ENCODE results near the gene FAM20A. TPM values are rescaled to one million over a fixed set of nuclear protein-coding genes. Genes with fewer than 3 reads are reported as not detected.

Gene FAM20A
- total RNA-seq, 3 donors from 2014 or later (not counting 1 experiment from before 2014, with no cell fraction given) = 0.38 to 1.3 (median 0.66) TPM

DNA sequence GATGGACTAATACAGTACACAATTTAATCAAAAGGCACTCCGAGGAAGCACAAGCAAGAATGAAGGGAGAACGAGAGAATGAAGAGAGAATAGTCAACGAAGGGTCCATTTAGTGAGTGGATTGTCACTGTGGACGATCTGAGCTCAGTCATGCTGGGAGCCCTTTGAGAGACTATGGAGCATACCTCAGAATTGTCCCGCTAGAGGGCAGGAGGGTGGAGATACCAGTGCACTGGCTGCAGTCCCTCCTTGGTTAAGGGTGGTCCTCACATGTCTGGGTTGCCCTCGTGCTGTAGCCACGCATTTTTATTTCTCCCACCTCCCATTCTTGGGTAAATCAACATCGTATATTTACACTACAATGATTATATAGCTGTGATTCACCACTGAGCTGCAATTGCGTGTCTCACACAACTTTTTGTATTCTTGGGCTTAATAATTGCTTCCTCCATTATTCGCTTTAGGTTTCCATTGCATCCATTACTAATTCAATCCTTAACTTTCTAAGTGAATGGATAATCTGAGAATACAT is 33.2 kb upstream of the FAM20A start:
- DNase-seq (no peak), ATAC-seq (no peak)
- TF ChIP-seq, protein P1, sequence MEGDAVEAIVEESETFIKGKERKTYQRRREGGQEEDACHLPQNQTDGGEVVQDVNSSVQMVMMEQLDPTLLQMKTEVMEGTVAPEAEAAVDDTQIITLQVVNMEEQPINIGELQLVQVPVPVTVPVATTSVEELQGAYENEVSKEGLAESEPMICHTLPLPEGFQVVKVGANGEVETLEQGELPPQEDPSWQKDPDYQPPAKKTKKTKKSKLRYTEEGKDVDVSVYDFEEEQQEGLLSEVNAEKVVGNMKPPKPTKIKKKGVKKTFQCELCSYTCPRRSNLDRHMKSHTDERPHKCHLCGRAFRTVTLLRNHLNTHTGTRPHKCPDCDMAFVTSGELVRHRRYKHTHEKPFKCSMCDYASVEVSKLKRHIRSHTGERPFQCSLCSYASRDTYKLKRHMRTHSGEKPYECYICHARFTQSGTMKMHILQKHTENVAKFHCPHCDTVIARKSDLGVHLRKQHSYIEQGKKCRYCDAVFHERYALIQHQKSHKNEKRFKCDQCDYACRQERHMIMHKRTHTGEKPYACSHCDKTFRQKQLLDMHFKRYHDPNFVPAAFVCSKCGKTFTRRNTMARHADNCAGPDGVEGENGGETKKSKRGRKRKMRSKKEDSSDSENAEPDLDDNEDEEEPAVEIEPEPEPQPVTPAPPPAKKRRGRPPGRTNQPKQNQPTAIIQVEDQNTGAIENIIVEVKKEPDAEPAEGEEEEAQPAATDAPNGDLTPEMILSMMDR (IDR thresholded peaks at IDR 0.05) = no peak
- no peak overlapping the region for H3K27ac ChIP-seq (ENCODE audit: low read length)
- no peak overlapping the region for H3K4me3 ChIP-seq (ENCODE audit: low read length)
- H3K4me1 ChIP-seq (ENCODE audit: control insufficient read depth, insufficient read depth, low read length) = no peaks in the 10 kb centered on the region
- no peaks in the 10 kb centered on the region for H3K9me3 ChIP-seq (ENCODE audit: control insufficient read depth, insufficient read depth, low read length)
- no peaks in the 10 kb centered on the region for H3K36me3 ChIP-seq (ENCODE audit: control insufficient read depth, insufficient read depth, low read length)
- Mint-ChIP-seq H3K4me3 (no peak overlapping the region), H3K36me3 (no peaks in the 10 kb centered on the region), H3K4me1 (no peaks in the 10 kb centered on the region), H3K27ac (no peak overlapping the region), H3K9me3 (no peaks in the 10 kb centered on the region), H3K27me3 (ENCODE audit: low read depth in 2 of 2) (peaks cover 13 to 30% of the 10 kb centered on the region in 2 donors)
- intact Hi-C loops (cut with micrococcal nuclease) = no loop called here
- 84% methylated on average over 10 of the region's 10 CpGs for WGBS (ENCODE audit: insufficient coverage)
- H3K27me3 ChIP-seq (ENCODE audit: control insufficient read depth, insufficient read depth, low read length) = no peaks in the 10 kb centered on the region

DNA sequence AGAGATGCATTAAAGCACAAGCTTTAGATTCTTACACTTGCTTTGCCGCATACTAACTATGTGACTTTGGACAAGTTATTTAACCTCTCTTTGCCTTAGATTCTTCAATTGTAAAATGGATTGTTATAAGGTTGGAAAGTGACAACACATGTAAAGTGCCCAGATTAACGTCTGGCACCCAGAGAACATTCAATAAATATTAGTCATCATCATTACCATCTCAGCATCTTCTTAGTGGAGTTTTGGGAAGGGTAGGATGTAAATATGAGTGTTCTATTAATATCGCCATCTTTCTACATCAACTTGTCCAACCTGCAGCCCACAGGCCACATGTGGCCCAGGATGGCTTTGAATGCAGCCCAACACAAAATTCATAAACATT is 27.4 kb upstream of the FAM20A start:
- no peak overlapping the region for H3K4me3 ChIP-seq (ENCODE audit: low read length)
- H3K4me1 ChIP-seq (ENCODE audit: control insufficient read depth, insufficient read depth, low read length) = no peaks in the 10 kb centered on the region
- intact Hi-C loops (cut with micrococcal nuclease) = no loop called here
- H3K36me3 ChIP-seq (ENCODE audit: control insufficient read depth, insufficient read depth, low read length) = no peaks in the 10 kb centered on the region
- TF ChIP-seq, protein P1 (IDR thresholded peaks at IDR 0.05) = no peak
- DNase-seq (no peak), ATAC-seq (no peak)
- no CpG with 5 or more reads among the region's 3 CpGs for WGBS (ENCODE audit: insufficient coverage)
- H3K9me3 Mint-ChIP-seq = no peaks in the 10 kb centered on the region
- no peaks in the 10 kb centered on the region for H3K27me3 ChIP-seq (ENCODE audit: control insufficient read depth, insufficient read depth, low read length)
- H3K4me3 Mint-ChIP-seq = no peak overlapping the region
- H3K27me3 Mint-ChIP-seq (ENCODE audit: low read depth in 2 of 2) = peaks cover 11 to 34% of the 10 kb centered on the region in 2 donors
- H3K27ac ChIP-seq (ENCODE audit: low read length) = no peak overlapping the region
- no peaks in the 10 kb centered on the region for H3K36me3 Mint-ChIP-seq
- H3K27ac Mint-ChIP-seq = no peak overlapping the region
- no peaks in the 10 kb centered on the region for H3K4me1 Mint-ChIP-seq
- H3K9me3 ChIP-seq (ENCODE audit: control insufficient read depth, insufficient read depth, low read length) = no peaks in the 10 kb centered on the region

DNA sequence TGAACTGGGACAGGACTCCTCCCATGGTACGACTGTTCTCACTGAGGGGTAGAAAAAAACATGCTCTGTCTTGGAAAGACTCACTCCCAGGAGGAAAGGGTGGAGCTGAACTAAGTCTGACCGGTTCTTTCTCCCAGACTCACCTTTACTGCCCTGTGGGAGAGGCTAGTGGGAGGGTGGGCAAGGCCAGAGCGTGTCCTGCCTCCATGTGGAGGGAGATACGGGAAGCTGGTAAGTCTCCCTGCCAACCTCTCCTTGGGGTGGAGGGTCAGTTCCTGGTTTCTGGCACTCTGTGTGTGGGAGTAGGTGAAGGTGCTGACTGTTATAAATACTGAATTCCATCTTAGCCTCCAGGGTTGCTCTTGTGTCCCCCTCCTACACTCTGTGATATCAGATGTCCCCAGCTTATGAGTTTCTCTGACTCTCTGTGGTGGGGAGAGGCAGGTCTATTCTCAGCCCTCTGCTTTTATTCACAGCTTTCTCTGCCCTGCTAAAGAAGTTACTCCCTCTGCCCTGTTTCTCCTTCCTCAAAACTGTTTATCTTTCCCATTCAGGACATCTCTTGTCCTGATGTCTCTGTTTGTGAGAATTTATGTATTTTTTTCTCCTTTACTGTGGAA is 26.9 kb upstream of the FAM20A start:
- no peak for DNase-seq
- Histone ChIP-seq H3K4me3 (ENCODE audit: low read length) (no peak overlapping the region), H3K4me1 (ENCODE audit: control insufficient read depth, insufficient read depth, low read length) (no peaks in the 10 kb centered on the region), H3K27ac (ENCODE audit: low read length) (no peak overlapping the region), H3K36me3 (ENCODE audit: control insufficient read depth, insufficient read depth, low read length) (no peaks in the 10 kb centered on the region), H3K27me3 (ENCODE audit: control insufficient read depth, insufficient read depth, low read length) (no peaks in the 10 kb centered on the region), H3K9me3 (ENCODE audit: control insufficient read depth, insufficient read depth, low read length) (no peaks in the 10 kb centered on the region)
- Mint-ChIP-seq H3K9me3 (no peaks in the 10 kb centered on the region), H3K36me3 (no peaks in the 10 kb centered on the region), H3K27ac (no peak overlapping the region), H3K27me3 (ENCODE audit: low read depth in 2 of 2) (peaks cover 11 to 34% of the 10 kb centered on the region in 2 donors), H3K4me3 (no peak overlapping the region), H3K4me1 (no peaks in the 10 kb centered on the region)
- no peak for ATAC-seq
- intact Hi-C loops (cut with micrococcal nuclease) = no loop called here
- TF ChIP-seq, protein P1 (IDR thresholded peaks at IDR 0.05) = no peak
- whole genome bisulfite sequencing (ENCODE audit: insufficient coverage) = 86% methylated on average over 4 of the region's 4 CpGs

DNA sequence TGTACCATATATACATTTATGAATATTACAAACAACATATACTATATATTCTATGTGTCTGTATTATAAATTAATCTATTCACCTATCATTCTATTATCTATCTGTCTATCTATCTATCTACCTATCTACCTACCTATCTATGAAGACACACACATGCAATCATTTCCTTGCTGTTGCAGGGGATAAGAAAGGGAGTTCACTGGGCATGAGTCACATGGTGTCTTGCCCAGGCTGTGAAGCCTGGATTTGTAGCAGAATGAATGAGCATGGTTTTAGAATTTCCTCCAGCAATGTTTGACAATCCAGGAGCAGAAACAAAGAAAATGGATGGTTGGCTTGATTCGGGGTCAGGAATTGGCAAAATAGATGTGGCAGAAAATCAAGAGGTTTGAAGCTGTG is 23.2 kb upstream of the FAM20A start:
- Mint-ChIP-seq H3K4me1 (no peaks in the 10 kb centered on the region), H3K36me3 (no peaks in the 10 kb centered on the region), H3K9me3 (peaks cover 0 to 2% of the 10 kb centered on the region in 2 donors), H3K4me3 (no peak overlapping the region), H3K27me3 (ENCODE audit: low read depth in 2 of 2) (peaks cover 24 to 40% of the 10 kb centered on the region in 2 donors), H3K27ac (no peak overlapping the region)
- no peaks in the 10 kb centered on the region for H3K36me3 ChIP-seq (ENCODE audit: control insufficient read depth, insufficient read depth, low read length)
- 93% methylated on average over 1 of the region's 1 CpG for WGBS (ENCODE audit: insufficient coverage)
- H3K4me3 ChIP-seq (ENCODE audit: low read length) = no peak overlapping the region
- ATAC-seq (no peak), DNase-seq (no peak)
- H3K9me3 ChIP-seq (ENCODE audit: control insufficient read depth, insufficient read depth, low read length) = no peaks in the 10 kb centered on the region
- TF ChIP-seq, protein P1 (IDR thresholded peaks at IDR 0.05) = no peak
- intact Hi-C loops (cut with micrococcal nuclease) = no loop called here
- no peaks in the 10 kb centered on the region for H3K4me1 ChIP-seq (ENCODE audit: control insufficient read depth, insufficient read depth, low read length)
- H3K27me3 ChIP-seq (ENCODE audit: control insufficient read depth, insufficient read depth, low read length) = peaks cover 2% of the 10 kb centered on the region
- H3K27ac ChIP-seq (ENCODE audit: low read length) = no peak overlapping the region

Data from natural killer cell (primary cell).